ENCODE results near the gene VPREB3. TPM values are rescaled to one million over a fixed set of nuclear protein-coding genes. Genes with fewer than 3 reads are reported as not detected.
A peak's percentile ranks its signal among the peaks of the same experiment; 100 is the strongest.

The VPREB3 gene
- total RNA-seq, 2 donors from 2014 or later: not detected

- DNase-seq (ENCODE audit: low spot score): no peak
- peaks cover 17% of the 10 kb centered on the region for H3K36me3 ChIP-seq
- peaks cover 0 to 54% of the 10 kb centered on the region in 2 donors for H3K4me1 ChIP-seq
- H3K27ac ChIP-seq: peak overlapping the region in 1 of 2 donors; percentile 92
- peak overlapping the region in 1 of 2 donors; percentile 72 for H3K4me3 ChIP-seq
- H3K27me3 ChIP-seq: no peaks in the 10 kb centered on the region
- no peaks in the 10 kb centered on the region for H3K9me3 ChIP-seq
- TF ChIP-seq, protein P1, sequence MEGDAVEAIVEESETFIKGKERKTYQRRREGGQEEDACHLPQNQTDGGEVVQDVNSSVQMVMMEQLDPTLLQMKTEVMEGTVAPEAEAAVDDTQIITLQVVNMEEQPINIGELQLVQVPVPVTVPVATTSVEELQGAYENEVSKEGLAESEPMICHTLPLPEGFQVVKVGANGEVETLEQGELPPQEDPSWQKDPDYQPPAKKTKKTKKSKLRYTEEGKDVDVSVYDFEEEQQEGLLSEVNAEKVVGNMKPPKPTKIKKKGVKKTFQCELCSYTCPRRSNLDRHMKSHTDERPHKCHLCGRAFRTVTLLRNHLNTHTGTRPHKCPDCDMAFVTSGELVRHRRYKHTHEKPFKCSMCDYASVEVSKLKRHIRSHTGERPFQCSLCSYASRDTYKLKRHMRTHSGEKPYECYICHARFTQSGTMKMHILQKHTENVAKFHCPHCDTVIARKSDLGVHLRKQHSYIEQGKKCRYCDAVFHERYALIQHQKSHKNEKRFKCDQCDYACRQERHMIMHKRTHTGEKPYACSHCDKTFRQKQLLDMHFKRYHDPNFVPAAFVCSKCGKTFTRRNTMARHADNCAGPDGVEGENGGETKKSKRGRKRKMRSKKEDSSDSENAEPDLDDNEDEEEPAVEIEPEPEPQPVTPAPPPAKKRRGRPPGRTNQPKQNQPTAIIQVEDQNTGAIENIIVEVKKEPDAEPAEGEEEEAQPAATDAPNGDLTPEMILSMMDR (IDR thresholded peaks at IDR 0.05): no peak
Measured at GRCh38 chr22:23764899-23765881, 11.0 kb upstream of the VPREB3 start.

GRCh38 chr22:23763954-23764353 lies 9.7 kb upstream of the VPREB3 start:
- H3K4me3 ChIP-seq: peak overlapping the region in 1 of 2 donors; percentile 7

GRCh38 chr22:23763579-23763945 lies 9.3 kb upstream of the VPREB3 start:
- peak overlapping the region in 1 of 2 donors; percentile 7 for H3K4me3 ChIP-seq
- H3K36me3 ChIP-seq: peaks cover 17% of the 10 kb centered on the region
- H3K9me3 ChIP-seq: no peaks in the 10 kb centered on the region
- H3K4me1 ChIP-seq: peaks cover 0 to 46% of the 10 kb centered on the region in 2 donors
- no peaks in the 10 kb centered on the region for H3K27me3 ChIP-seq
- no peak overlapping the region for H3K27ac ChIP-seq
- TF ChIP-seq, protein P1 (IDR thresholded peaks at IDR 0.05): no peak
- DNase-seq (ENCODE audit: low spot score): no peak

More at GRCh38 chr22:23763954-23764353, 9.7 kb upstream of the VPREB3 start:
- H3K9me3 ChIP-seq: no peaks in the 10 kb centered on the region
- H3K27ac ChIP-seq: no peak overlapping the region
- H3K36me3 ChIP-seq: peaks cover 17% of the 10 kb centered on the region
- H3K27me3 ChIP-seq: no peaks in the 10 kb centered on the region
- H3K4me1 ChIP-seq: peaks cover 0 to 49% of the 10 kb centered on the region in 2 donors
- TF ChIP-seq, protein P1 (IDR thresholded peaks at IDR 0.05): no peak
- DNase-seq (ENCODE audit: low spot score): no peak

DNA sequence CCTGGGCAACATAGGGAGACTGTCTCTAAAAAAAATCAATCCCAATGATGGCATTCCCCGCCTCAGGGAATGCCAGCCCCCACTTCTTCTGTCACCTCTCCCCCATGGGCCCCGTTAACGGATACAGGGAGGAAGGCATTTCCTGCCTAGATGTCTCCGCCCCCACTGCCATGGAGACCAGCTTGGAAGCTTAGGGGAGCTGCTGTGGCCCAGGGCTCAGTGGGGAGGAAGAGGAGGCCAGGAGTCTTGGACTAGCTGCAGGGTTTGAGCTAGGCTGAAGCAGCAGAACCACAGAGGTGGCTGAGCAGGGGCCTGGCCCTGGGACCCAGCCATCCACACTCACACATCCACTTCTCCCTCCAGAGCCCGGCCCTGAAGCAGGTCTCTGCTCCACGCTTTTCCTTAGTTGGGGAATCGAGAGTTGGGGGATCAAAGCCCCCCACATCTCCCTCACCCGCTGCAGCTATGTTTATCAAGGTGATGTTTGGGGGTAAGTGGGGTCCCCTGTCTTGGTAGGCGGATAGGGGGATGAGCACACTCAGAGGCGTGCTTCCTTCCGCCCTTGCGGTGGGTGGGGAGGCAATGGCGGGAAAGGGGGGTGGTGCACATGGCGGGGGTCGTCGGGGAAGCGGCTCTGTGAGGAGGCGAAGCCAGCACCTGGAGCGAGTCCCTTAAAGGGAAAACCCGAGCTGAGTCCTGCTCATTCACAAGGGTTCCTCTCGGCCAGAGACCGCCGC lies 8.8 kb upstream of the VPREB3 start, which contains the start of gene C22orf15:
C22orf15 (plus strand) TSS at position 149 of the 737 bp plus-strand sequence; CDS start at position 466, 317 bp downstream.
- Histone ChIP-seq H3K9me3 (no peaks in the 10 kb centered on the region), H3K27me3 (no peaks in the 10 kb centered on the region), H3K36me3 (peaks cover 17% of the 10 kb centered on the region), H3K4me3 (peak within 1 kb of the TSS in 1 of 2 donors; percentile 7), H3K4me1 (peaks cover 0 to 40% of the 10 kb centered on the region in 2 donors), H3K27ac (no peak within 1 kb of the TSS)
- TF ChIP-seq, protein P1 (IDR thresholded peaks at IDR 0.05): no peak
- no peak for DNase-seq (ENCODE audit: low spot score)

GRCh38 chr22:23760056-23760455 lies 5.8 kb upstream of the VPREB3 start:
- TF ChIP-seq, protein P1 (IDR thresholded peaks at IDR 0.05): no peak
- H3K27me3 ChIP-seq: no peaks in the 10 kb centered on the region
- H3K9me3 ChIP-seq: no peaks in the 10 kb centered on the region
- H3K4me3 ChIP-seq: no peak overlapping the region
- no peak overlapping the region for H3K27ac ChIP-seq
- no peak for DNase-seq (ENCODE audit: low spot score)
- H3K36me3 ChIP-seq: peaks cover 6% of the 10 kb centered on the region
- H3K4me1 ChIP-seq: peaks cover 0 to 26% of the 10 kb centered on the region in 2 donors

All from right atrium auricular region (tissue), 2 donors.